Fibroblast of lung (primary cell): ENCODE results near the gene PRSS33. TPM values are rescaled to one million over a fixed set of nuclear protein-coding genes. Genes with fewer than 3 reads are reported as not detected.

ENCODE experiments used
- DNase-seq, 2 donors: peaks; one replicate each; pipeline versions ENCODE4 v3.0.0 to v3.0.0-alpha.2; 2010; ENCODE audit warnings: low read depth in 2 of 2
- H2AFZ ChIP-seq: 2 replicates; pipeline ENCODE4 v1.5.1; 2012; ENCODE audit warnings: low read length, control low read depth, inconsistent platforms
- H3K27ac ChIP-seq: 2 replicates; pipeline ENCODE4 v1.5.1; 2011; ENCODE audit warnings: low read length, control low read depth; ENCODE audit not compliant: insufficient read depth
- H3K27me3 ChIP-seq: 2 replicates; pipeline ENCODE4 v1.5.1; 2011; ENCODE audit warnings: mild to moderate bottlenecking, low read length; ENCODE audit not compliant: control insufficient read depth, insufficient read depth
- H3K36me3 ChIP-seq: 2 replicates; pipeline ENCODE4 v1.5.1; 2011; ENCODE audit warnings: low read length; ENCODE audit not compliant: control insufficient read depth, insufficient read depth
- H3K4me1 ChIP-seq: 2 replicates; pipeline ENCODE4 v1.5.1; 2011; ENCODE audit warnings: low read length; ENCODE audit not compliant: control insufficient read depth, insufficient read depth; ENCODE audit errors: extremely low read depth
- H3K4me2 ChIP-seq: 2 replicates; pipeline ENCODE4 v1.5.1; 2011; ENCODE audit warnings: low read length, control low read depth; ENCODE audit not compliant: insufficient read depth; ENCODE audit errors: extremely low read depth
- H3K4me3 ChIP-seq, 4 experiments: fragments of 200-600 bp in 1 of 4; sonication (generic) in 1 of 4; replicated peaks in 1 of 4; 2 replicates each; pipeline ENCODE4 v1.5.1; 2011 to 2016; ENCODE audit warnings: low read length in 4 of 4, low read depth in 3 of 4, mild to moderate bottlenecking in 3 of 4, control low read depth in 2 of 4, inconsistent platforms in 1 of 4, mixed read lengths in 1 of 4; ENCODE audit not compliant: insufficient read depth in 1 of 4; ENCODE audit errors: control extremely low read depth in 1 of 4
- H3K79me2 ChIP-seq: 2 replicates; pipeline ENCODE4 v1.5.1; 2012; ENCODE audit warnings: mild to moderate bottlenecking, low read length, inconsistent platforms; ENCODE audit not compliant: control insufficient read depth, insufficient read depth
- H3K9ac ChIP-seq: 2 replicates; pipeline ENCODE4 v1.5.1; 2011; ENCODE audit warnings: mild to moderate bottlenecking, low read length, control low read depth; ENCODE audit not compliant: insufficient read depth
- H3K9me3 ChIP-seq: 2 replicates; pipeline ENCODE4 v1.5.1; 2012; ENCODE audit warnings: low read depth, low read length; ENCODE audit not compliant: control insufficient read depth, insufficient read depth
- H4K20me1 ChIP-seq: 2 replicates; pipeline ENCODE4 v1.5.1; 2011; ENCODE audit warnings: low read length; ENCODE audit not compliant: control insufficient read depth, insufficient read depth; ENCODE audit errors: extremely low read depth
- EZH2 ChIP-seq: IDR thresholded peaks from 2 replicates; pipeline ENCODE4 v1.5.1; 2012; ENCODE audit warnings: low read length, control low read depth, mild to moderate bottlenecking; ENCODE audit errors: missing control alignments
- polyA plus RNA-seq, 2 donors: library from polyadenylated mRNA; depleted of rRNA in 1 of 2; stranded (reverse) in 1 of 2; unstranded in 1 of 2; fragments of >200 nt; gene quantifications; 2 replicates each; pipeline ENCODE4 v1.2.1, GENCODE V29; 2011 to 2012; ENCODE audit warnings: missing spikeins in 1 of 2
- total RNA-seq: library from RNA; depleted of rRNA; stranded (reverse); fragments of >200 nt; gene quantifications from 2 replicates; pipeline ENCODE4 v1.2.1, GENCODE V29; 2014
- TF ChIP-seq, protein P1 (sequence below), 2 donors: IDR thresholded peaks in 1 of 2; conservative IDR thresholded peaks in 1 of 2; 1 replicate in 1 of 2; 2 replicates in 1 of 2; pipeline ENCODE4 v1.5.1; 2011 to 2012; ENCODE audit warnings: low read length in 2 of 2, control low read depth in 1 of 2, inconsistent platforms in 1 of 2, low read depth in 1 of 2, mild to moderate bottlenecking in 1 of 2

Gene PRSS33
- total and polyA plus RNA-seq, 2 donors (not counting 1 experiment from before 2014, with no cell fraction given) = not detected

DNA sequence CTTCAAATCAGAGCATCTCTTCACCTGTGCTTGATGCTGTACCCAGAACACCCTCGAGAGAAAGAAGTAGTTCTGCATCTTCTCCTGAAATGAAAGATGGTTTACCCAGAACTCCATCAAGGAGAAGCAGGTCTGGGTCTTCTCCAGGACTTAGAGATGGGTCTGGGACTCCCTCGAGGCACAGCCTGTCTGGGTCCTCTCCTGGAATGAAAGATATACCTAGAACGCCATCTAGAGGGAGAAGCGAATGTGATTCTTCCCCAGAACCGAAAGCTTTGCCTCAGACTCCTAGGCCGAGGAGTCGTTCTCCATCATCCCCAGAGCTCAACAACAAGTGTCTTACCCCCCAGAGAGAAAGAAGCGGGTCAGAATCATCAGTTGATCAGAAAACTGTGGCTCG lies 22.6 kb downstream of the PRSS33 start:
- Histone ChIP-seq H3K27me3 (no peaks in the 10 kb centered on the region), H3K9me3 (no peaks in the 10 kb centered on the region), H3K36me3 (peaks cover 68% of the 10 kb centered on the region), H3K9ac (no peak overlapping the region), H3K4me2 (no peak overlapping the region), H2AFZ (no peak overlapping the region), H4K20me1 (peaks cover 4% of the 10 kb centered on the region), H3K4me3 (no peak overlapping the region), H3K4me1 (peaks cover 4% of the 10 kb centered on the region), H3K27ac (no peak overlapping the region), H3K79me2 (peaks cover 79% of the 10 kb centered on the region)
- TF ChIP-seq EZH2 = no peak
- TF ChIP-seq, protein P1, sequence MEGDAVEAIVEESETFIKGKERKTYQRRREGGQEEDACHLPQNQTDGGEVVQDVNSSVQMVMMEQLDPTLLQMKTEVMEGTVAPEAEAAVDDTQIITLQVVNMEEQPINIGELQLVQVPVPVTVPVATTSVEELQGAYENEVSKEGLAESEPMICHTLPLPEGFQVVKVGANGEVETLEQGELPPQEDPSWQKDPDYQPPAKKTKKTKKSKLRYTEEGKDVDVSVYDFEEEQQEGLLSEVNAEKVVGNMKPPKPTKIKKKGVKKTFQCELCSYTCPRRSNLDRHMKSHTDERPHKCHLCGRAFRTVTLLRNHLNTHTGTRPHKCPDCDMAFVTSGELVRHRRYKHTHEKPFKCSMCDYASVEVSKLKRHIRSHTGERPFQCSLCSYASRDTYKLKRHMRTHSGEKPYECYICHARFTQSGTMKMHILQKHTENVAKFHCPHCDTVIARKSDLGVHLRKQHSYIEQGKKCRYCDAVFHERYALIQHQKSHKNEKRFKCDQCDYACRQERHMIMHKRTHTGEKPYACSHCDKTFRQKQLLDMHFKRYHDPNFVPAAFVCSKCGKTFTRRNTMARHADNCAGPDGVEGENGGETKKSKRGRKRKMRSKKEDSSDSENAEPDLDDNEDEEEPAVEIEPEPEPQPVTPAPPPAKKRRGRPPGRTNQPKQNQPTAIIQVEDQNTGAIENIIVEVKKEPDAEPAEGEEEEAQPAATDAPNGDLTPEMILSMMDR (conservative IDR thresholded peaks at IDR 0.05 in 1 of 2, IDR thresholded peaks at IDR 0.05 in 1 of 2; ENCODE audit: low read depth in 1 of 2, low read length in 2 of 2) = no peak
- no peak for DNase-seq

DNA sequence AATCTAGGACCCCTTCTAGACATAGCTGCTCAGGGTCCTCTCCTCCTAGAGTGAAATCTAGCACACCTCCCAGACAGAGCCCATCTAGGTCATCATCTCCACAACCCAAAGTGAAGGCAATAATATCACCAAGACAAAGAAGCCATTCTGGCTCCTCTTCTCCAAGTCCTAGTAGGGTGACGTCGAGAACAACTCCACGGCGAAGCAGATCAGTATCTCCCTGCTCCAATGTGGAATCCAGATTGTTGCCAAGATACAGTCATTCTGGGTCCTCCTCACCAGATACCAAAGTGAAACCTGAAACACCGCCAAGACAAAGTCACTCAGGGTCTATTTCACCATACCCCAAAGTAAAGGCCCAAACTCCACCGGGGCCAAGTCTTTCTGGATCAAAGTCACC lies 24.2 kb downstream of the PRSS33 start:
- peaks cover 4% of the 10 kb centered on the region for H3K4me1 ChIP-seq
- H3K4me2 ChIP-seq = no peak overlapping the region
- H3K4me3 ChIP-seq = no peak overlapping the region
- H2AFZ ChIP-seq = no peak overlapping the region
- H4K20me1 ChIP-seq = peaks cover 4% of the 10 kb centered on the region
- TF ChIP-seq, protein P1 (conservative IDR thresholded peaks at IDR 0.05 in 1 of 2, IDR thresholded peaks at IDR 0.05 in 1 of 2; ENCODE audit: low read depth in 1 of 2, low read length in 2 of 2) = no peak
- TF ChIP-seq EZH2 = no peak
- H3K27ac ChIP-seq = no peak overlapping the region
- H3K27me3 ChIP-seq = no peaks in the 10 kb centered on the region
- no peaks in the 10 kb centered on the region for H3K9me3 ChIP-seq
- no peak overlapping the region for H3K9ac ChIP-seq
- H3K36me3 ChIP-seq = peaks cover 67% of the 10 kb centered on the region
- DNase-seq = no peak
- H3K79me2 ChIP-seq = peaks cover 90% of the 10 kb centered on the region

DNA sequence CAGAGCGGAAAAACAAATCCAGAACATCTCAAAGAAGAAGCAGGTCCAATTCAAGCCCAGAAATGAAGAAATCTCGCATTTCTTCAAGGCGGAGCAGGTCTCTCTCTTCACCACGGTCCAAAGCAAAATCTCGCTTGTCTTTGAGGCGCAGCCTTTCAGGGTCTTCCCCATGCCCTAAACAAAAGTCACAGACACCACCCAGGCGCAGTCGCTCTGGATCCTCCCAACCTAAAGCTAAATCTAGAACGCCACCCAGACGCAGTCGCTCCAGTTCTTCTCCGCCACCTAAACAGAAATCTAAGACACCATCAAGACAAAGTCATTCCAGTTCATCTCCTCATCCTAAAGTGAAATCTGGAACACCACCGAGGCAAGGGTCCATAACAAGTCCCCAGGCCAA lies 24.6 kb downstream of the PRSS33 start:
- H3K79me2 ChIP-seq = peaks cover 90% of the 10 kb centered on the region
- H4K20me1 ChIP-seq = peaks cover 4% of the 10 kb centered on the region
- H3K27ac ChIP-seq = no peak overlapping the region
- no peak for DNase-seq
- H3K36me3 ChIP-seq = peaks cover 68% of the 10 kb centered on the region
- no peak overlapping the region for H3K9ac ChIP-seq
- H3K9me3 ChIP-seq = no peaks in the 10 kb centered on the region
- H3K4me2 ChIP-seq = no peak overlapping the region
- peaks cover 2% of the 10 kb centered on the region for H3K4me1 ChIP-seq
- H3K4me3 ChIP-seq = no peak overlapping the region
- no peak overlapping the region for H2AFZ ChIP-seq
- no peaks in the 10 kb centered on the region for H3K27me3 ChIP-seq
- TF ChIP-seq EZH2 = no peak
- TF ChIP-seq, protein P1 (conservative IDR thresholded peaks at IDR 0.05 in 1 of 2, IDR thresholded peaks at IDR 0.05 in 1 of 2; ENCODE audit: low read depth in 1 of 2, low read length in 2 of 2) = no peak
